ENCODE results near the gene ERO1A. TPM values are rescaled to one million over a fixed set of nuclear protein-coding genes. Genes with fewer than 3 reads are reported as not detected.

Gene ERO1A
- total RNA-seq, 2 donors from 2014 or later, result 84.8 to 107 TPM

DNA sequence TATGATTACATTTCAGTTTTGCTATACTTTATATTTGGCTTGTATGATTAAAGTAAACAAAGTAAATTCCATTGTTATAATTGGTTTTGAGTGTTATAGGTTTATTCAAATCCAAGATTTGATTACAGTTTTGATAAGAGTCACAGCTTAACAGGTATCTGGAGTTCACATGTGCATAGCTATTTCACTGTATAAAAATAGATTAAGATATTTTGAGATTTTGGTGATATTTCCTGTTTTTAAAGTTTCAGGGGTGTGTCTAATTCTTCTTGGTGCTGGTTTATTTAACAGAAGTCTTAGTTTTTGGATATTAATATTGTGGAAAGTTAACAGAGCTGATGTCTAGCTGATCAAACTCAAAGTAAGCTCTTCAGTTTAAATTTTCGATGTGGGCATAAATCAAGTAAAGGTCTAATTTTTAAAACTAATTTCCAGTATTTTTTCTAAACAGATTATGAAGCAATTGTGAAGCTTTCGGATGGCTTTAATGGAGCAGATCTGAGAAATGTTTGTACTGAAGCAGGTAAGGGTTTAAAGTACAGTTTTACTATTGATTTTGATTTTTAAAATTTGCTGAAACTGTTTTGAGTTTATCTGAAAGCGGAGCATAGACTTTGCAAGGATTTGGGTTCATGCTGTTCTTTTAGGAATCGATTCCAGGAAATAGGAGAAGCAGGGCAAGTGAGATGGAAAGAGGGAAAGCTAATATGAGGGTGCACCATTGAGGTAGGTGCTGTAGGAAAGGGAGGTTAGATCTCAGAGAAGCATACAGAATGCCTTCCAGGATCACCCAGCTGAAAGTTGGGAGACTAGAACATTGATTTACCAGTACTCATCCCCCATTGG lies 28.4 kb upstream of the ERO1A start:
- no peaks in the 10 kb centered on the region for H3K9me3 Mint-ChIP-seq
- peaks cover 9 to 38% of the 10 kb centered on the region in 2 donors for H3K36me3 Mint-ChIP-seq (ENCODE audit: insufficient read depth in 2 of 2)
- DNase-seq (no peak), ATAC-seq (replicated peaks in 1 of 2) (no peak)
- no peak overlapping the region for H3K4me3 Mint-ChIP-seq
- peaks cover 24% of the 10 kb centered on the region for H3K4me1 Mint-ChIP-seq (ENCODE audit: low read depth)
- no peaks in the 10 kb centered on the region for H3K27me3 Mint-ChIP-seq (ENCODE audit: low read depth)
- peak overlapping the region; percentile 27 for H3K27ac Mint-ChIP-seq

DNA sequence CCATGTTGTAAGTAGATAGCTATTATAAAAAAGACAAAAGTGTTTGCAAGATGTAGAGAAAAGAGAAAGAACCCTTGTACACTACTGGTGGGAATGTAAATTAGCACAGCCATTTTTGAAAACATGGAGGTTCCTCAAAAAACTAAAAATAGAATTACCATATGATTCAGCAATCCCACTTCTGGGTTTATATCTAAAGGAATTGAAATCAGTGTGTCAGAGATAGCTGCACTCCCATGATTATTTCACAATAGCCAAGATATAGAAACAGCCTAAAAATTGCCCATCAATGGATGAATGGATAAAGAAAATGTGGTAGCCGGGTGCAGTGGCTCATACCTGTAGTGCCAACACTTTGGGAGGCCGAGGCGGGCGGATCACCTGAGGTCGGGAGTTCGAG lies 20.8 kb upstream of the ERO1A start:
- no peak overlapping the region for H3K27ac Mint-ChIP-seq
- DNase-seq (no peak), ATAC-seq (replicated peaks in 1 of 2) (no peak)
- no peaks in the 10 kb centered on the region for H3K27me3 Mint-ChIP-seq (ENCODE audit: low read depth)
- no peaks in the 10 kb centered on the region for H3K9me3 Mint-ChIP-seq
- H3K36me3 Mint-ChIP-seq (ENCODE audit: insufficient read depth in 2 of 2), result peaks cover 0 to 54% of the 10 kb centered on the region in 2 donors
- H3K4me1 Mint-ChIP-seq (ENCODE audit: low read depth), result peaks cover 3% of the 10 kb centered on the region
- no peak overlapping the region for H3K4me3 Mint-ChIP-seq

- H3K9me3 Mint-ChIP-seq, result no peaks in the 10 kb centered on the region
Measured at GRCh38 chr14:52711666-52712065, 16.3 kb upstream of the ERO1A start.

DNA sequence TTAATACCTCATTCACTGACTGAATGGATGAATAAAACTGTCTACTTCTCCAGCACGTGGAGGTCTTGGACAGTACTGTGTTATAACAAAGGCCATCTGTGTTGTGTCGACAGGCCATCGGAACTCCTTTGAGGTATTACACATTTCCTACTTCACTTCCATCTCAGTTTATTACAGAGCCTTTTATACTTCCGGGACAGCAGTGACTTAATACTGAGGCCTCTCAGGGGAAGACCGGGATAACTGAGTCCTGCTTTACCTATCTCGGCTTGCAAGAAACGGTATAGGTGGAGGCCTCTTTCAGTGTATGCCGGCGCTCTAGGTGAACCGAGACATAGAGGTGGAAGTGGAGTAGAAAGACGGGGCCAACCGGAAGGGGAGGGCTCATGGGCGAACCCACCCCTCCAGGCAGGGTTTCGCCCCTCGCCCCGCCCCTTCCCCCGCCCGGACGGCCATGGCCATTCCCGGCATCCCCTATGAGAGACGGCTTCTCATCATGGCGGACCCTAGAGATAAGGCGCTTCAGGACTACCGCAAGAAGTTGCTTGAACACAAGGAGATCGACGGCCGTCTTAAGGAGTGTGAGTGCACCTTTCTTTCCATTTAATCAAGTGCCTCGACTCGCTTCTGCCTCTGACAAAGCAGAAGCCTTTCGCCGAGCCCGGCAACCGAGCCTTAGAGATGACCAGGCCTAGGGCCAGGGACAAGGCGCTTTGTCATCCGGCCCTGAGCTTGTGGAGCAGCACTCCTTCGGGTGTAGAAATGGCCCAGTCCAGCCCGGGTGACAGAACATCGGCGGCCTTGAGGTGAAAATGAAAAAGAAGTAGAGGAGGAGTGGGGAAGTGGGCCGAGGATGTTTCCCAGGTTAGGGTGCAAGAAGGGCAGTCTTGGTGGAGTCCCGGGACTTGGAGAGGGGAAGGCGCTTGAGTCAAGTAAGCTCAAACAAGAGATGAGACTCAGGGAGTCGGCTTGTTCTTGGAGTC lies 11.7 kb upstream of the ERO1A start, which contains the start of gene PSMC6:
PSMC6 (plus strand) TSS at position 477 of the 983 bp plus-strand sequence; CDS start at position 497, 20 bp downstream.
- DNase-seq (peak; percentile 93 to 94), ATAC-seq (replicated peaks in 1 of 2) (peak; percentile 95 to 97)
- H3K27ac Mint-ChIP-seq, result peak within 1 kb of the TSS; percentile 99
- no peaks in the 10 kb centered on the region for H3K27me3 Mint-ChIP-seq (ENCODE audit: low read depth)
- H3K9me3 Mint-ChIP-seq, result no peaks in the 10 kb centered on the region
- peaks cover 2 to 28% of the 10 kb centered on the region in 2 donors for H3K36me3 Mint-ChIP-seq (ENCODE audit: insufficient read depth in 2 of 2)
- H3K4me3 Mint-ChIP-seq, result peak within 1 kb of the TSS; percentile 94 to 97
- H3K4me1 Mint-ChIP-seq (ENCODE audit: low read depth), result peaks cover 60% of the 10 kb centered on the region

More at GRCh38 chr14:52711666-52712065, 16.3 kb upstream of the ERO1A start:
- peaks cover 41% of the 10 kb centered on the region for H3K4me1 Mint-ChIP-seq (ENCODE audit: low read depth)
- no peak overlapping the region for H3K4me3 Mint-ChIP-seq
- peak overlapping the region; percentile 66 for H3K27ac Mint-ChIP-seq
- ATAC-seq (replicated peaks in 1 of 2), result no peak
- peaks cover 1 to 56% of the 10 kb centered on the region in 2 donors for H3K36me3 Mint-ChIP-seq (ENCODE audit: insufficient read depth in 2 of 2)
- H3K27me3 Mint-ChIP-seq (ENCODE audit: low read depth), result no peaks in the 10 kb centered on the region
- no peak for DNase-seq

DNA sequence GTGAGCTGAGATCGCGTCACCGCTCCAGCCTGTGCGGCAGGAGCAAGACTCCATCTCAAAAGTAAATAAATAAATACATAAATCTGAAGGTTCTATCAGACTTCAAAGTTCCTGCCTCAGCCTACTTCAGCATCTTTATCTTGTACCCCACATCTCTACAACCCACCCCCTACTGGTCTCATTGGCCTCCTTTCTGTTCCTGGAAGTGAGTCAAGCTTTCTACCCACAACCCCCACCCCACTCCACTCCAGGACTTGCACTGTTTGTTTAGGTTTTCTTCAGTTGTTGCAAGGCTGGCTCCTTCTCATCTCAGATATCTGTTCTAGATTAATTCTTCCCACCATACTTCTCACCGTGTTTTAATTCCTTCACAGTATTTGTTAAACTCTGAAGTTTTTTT lies 10.9 kb upstream of the ERO1A start:
- DNase-seq (peak; percentile 53 to 65), ATAC-seq (replicated peaks in 1 of 2) (peak; percentile 61 to 71)
- Mint-ChIP-seq H3K4me3 (peak overlapping the region; percentile 94 to 97), H3K36me3 (ENCODE audit: insufficient read depth in 2 of 2) (peaks cover 2 to 22% of the 10 kb centered on the region in 2 donors), H3K27ac (peak overlapping the region; percentile 99), H3K27me3 (ENCODE audit: low read depth) (no peaks in the 10 kb centered on the region), H3K9me3 (no peaks in the 10 kb centered on the region), H3K4me1 (ENCODE audit: low read depth) (peaks cover 62% of the 10 kb centered on the region)

- ATAC-seq (replicated peaks in 1 of 2) (no peak), DNase-seq (no peak)
- H3K27ac Mint-ChIP-seq, result no peak overlapping the region
- H3K27me3 Mint-ChIP-seq (ENCODE audit: low read depth), result no peaks in the 10 kb centered on the region
- H3K9me3 Mint-ChIP-seq, result no peaks in the 10 kb centered on the region
- peaks cover 43% of the 10 kb centered on the region for H3K4me1 Mint-ChIP-seq (ENCODE audit: low read depth)
- peaks cover 0 to 2% of the 10 kb centered on the region in 2 donors for H3K36me3 Mint-ChIP-seq (ENCODE audit: insufficient read depth in 2 of 2)
- no peak overlapping the region for H3K4me3 Mint-ChIP-seq
Measured at GRCh38 chr14:52703664-52704063, 8.3 kb upstream of the ERO1A start.

DNA sequence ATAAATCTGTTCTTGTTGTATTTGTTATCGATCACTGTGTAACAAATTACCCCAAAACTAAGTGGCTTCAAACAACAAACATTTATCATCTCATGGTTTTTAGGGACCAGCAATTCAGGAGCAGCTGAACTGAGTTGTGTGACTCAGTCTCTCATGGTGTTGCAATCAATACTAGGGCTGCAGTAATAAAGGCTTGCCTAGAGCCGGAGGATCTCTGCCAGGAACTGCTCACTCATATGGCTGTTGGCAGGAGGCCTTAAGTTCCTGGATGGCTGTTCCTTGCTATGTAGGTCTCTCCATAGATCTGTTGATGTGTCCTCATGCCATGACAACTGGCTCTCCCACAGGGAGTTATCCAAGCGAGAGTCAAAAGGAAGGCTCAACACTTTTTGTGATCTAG lies 7.9 kb upstream of the ERO1A start:
- peaks cover 39% of the 10 kb centered on the region for H3K4me1 Mint-ChIP-seq (ENCODE audit: low read depth)
- H3K27me3 Mint-ChIP-seq (ENCODE audit: low read depth), result no peaks in the 10 kb centered on the region
- H3K4me3 Mint-ChIP-seq, result no peak overlapping the region

DNA sequence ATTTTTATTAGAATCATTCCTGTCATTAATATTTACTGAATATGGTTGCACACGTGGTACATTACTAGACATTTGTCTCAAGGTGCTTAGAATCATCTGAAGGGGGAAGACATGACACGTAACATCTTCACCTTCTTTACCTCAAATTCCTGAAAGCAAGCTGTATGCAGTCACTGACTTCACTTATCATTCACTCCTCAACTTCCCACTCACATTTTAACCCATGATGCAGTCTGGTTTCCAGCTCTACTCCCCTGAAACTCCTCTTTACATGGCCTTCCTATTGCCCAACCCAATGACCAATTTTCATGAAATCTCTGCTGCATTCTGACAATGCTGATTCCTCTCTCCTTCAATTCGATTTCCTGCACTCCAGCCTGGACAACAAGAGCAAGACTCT lies 5.9 kb upstream of the ERO1A start:
- Mint-ChIP-seq H3K27me3 (ENCODE audit: low read depth) (no peaks in the 10 kb centered on the region), H3K27ac (no peak overlapping the region), H3K4me1 (ENCODE audit: low read depth) (peaks cover 25% of the 10 kb centered on the region), H3K4me3 (no peak overlapping the region), H3K9me3 (no peaks in the 10 kb centered on the region), H3K36me3 (ENCODE audit: insufficient read depth in 2 of 2) (no peaks in the 10 kb centered on the region)
- DNase-seq (no peak), ATAC-seq (replicated peaks in 1 of 2) (peak in 1 of 2 donors; percentile 70)

More for the DNA sequence above, 7.9 kb upstream of the ERO1A start:
- Mint-ChIP-seq H3K36me3 (ENCODE audit: insufficient read depth in 2 of 2) (peaks cover 0 to 2% of the 10 kb centered on the region in 2 donors), H3K27ac (no peak overlapping the region), H3K9me3 (no peaks in the 10 kb centered on the region)
- ATAC-seq (replicated peaks in 1 of 2) (no peak), DNase-seq (no peak)

DNA sequence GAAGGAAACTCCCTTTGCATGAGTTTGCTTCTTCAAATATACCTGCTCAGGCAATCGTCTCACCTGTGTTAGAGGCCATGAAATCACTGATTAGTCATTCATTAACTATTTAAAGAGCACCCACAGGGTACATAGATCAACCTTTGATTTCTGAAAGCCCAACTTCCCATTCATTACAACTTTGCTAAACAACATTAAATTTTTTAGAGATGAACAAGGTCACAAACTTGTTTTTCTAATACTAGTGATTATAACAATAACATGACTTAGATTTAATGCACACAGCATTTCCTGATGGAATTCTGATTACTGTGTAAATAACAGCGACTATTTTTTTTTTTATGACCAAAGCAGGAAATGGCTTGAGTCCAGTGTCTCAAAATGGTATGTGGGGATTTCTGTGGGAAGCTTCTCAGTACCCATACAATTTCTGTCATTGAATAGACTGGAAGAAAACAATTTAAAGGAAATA lies 5.4 kb upstream of the ERO1A start:
- H3K4me1 Mint-ChIP-seq (ENCODE audit: low read depth), result peaks cover 20% of the 10 kb centered on the region
- no peak for ATAC-seq (replicated peaks in 1 of 2)

GRCh38 chr14:52694761-52695480 lies 437 bp downstream of the ERO1A start:
- ATAC-seq (replicated peaks in 1 of 2) (peak; percentile 63 to 64), DNase-seq (peak; percentile 65 to 72)
- Mint-ChIP-seq H3K27me3 (ENCODE audit: low read depth) (no peaks in the 10 kb centered on the region), H3K9me3 (no peaks in the 10 kb centered on the region), H3K27ac (peak overlapping the region; percentile 99), H3K4me3 (peak overlapping the region; percentile 97 to 99), H3K4me1 (ENCODE audit: low read depth) (peaks cover 49% of the 10 kb centered on the region), H3K36me3 (ENCODE audit: insufficient read depth in 2 of 2) (peaks cover 4 to 14% of the 10 kb centered on the region in 2 donors)

More for the DNA sequence above, 5.4 kb upstream of the ERO1A start:
- H3K4me3 Mint-ChIP-seq, result no peak overlapping the region
- DNase-seq, result no peak
- no peaks in the 10 kb centered on the region for H3K36me3 Mint-ChIP-seq (ENCODE audit: insufficient read depth in 2 of 2)
- no peaks in the 10 kb centered on the region for H3K27me3 Mint-ChIP-seq (ENCODE audit: low read depth)
- no peak overlapping the region for H3K27ac Mint-ChIP-seq
- H3K9me3 Mint-ChIP-seq, result no peaks in the 10 kb centered on the region

DNA sequence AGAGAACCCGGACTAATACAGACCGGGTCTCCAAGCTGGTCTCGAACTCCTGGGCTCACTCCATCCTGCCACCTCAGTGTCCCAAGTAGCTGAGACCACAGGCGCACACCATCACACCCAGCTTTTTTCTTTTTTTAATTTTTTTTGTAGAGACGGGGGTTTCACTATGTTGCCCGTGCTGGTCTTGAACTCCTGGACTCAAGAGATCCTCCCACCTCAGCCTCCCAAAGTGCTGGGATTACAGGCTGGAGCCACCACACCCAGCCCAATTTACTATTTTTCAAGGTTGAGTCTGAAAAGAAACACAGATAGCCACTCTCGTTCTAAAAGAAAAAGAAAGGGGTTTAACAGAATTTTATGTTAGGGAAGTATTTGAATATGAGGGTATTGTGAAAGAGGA lies 1.8 kb downstream of the ERO1A start:
- Mint-ChIP-seq H3K27ac (peak overlapping the region; percentile 99), H3K36me3 (ENCODE audit: insufficient read depth in 2 of 2) (peaks cover 4 to 14% of the 10 kb centered on the region in 2 donors), H3K4me1 (ENCODE audit: low read depth) (peaks cover 61% of the 10 kb centered on the region), H3K4me3 (peak overlapping the region; percentile 97 to 99), H3K9me3 (no peaks in the 10 kb centered on the region), H3K27me3 (ENCODE audit: low read depth) (no peaks in the 10 kb centered on the region)
- no peak for DNase-seq
- ATAC-seq (replicated peaks in 1 of 2), result no peak

- DNase-seq (no peak), ATAC-seq (replicated peaks in 1 of 2) (no peak)
- Mint-ChIP-seq H3K27ac (peak overlapping the region; percentile 3), H3K36me3 (ENCODE audit: insufficient read depth in 2 of 2) (peaks cover 4 to 14% of the 10 kb centered on the region in 2 donors), H3K4me1 (ENCODE audit: low read depth) (peaks cover 66% of the 10 kb centered on the region), H3K4me3 (peak overlapping the region; percentile 97 to 99), H3K27me3 (ENCODE audit: low read depth) (no peaks in the 10 kb centered on the region), H3K9me3 (no peaks in the 10 kb centered on the region)
Measured at GRCh38 chr14:52693036-52693435, 2.3 kb downstream of the ERO1A start.
